K562 (cell line): Measurements from ENCODE around the gene CCDC93. TPM values are rescaled to one million over a fixed set of nuclear protein-coding genes. Genes with fewer than 3 reads are reported as not detected.
A peak's percentile ranks its signal among the peaks of the same experiment; 100 is the strongest.

Experiments
- ATAC-seq: fragments of 200-7000 bp; cut with Tn5 transposase; 3 replicates; pipeline ENCODE4 v1.9.1; 2020; ENCODE audit warnings: moderate library complexity
- BruUV-seq: library from RNA; stranded (reverse); fragments of 400-500 nt; replicated peaks from 2 replicates; lab custom pipeline; 2021; lab: Mats Ljungman, UMichigan
- CTCF ChIA-PET: fragments of 300-600 bp; formaldehyde crosslinking; extraction: SDS; loops from one replicate; lab custom pipeline; 2021; ENCODE audit warnings: low intra/inter-chr PET ratio; lab: Yijun Ruan, JAX
- POLR2A ChIA-PET: fragments of 300-600, 350-650 bp; sonication (Branson Sonifier 250); formaldehyde crosslinking; extraction: SDS; loops from one replicate; lab custom pipeline; 2021; ENCODE audit warnings: antibody characterized with exemption, inconsistent platforms; lab: Yijun Ruan, JAX
- DNase-seq, 4 experiments: peaks; one replicate each; pipeline versions ENCODE4 v3.0.0 to v3.0.0-alpha.2; 2011 to 2018; ENCODE audit warnings: low spot score in 3 of 4, mixed read lengths in 3 of 4; ENCODE audit errors: extremely low read depth in 1 of 4
- FAIRE-seq: peaks from 2 replicates; lab custom pipeline; 2011; peaks lifted over from hg19 to GRCh38; lab: Jason Lieb, UNC
- H2AFZ ChIP-seq: 2 replicates; pipeline ENCODE4 v1.6.0; 2011; ENCODE audit warnings: low read depth, low read length, control low read depth, inconsistent platforms
- H3K27ac ChIP-seq: fragments of 200-600 bp; 3 replicates; pipeline ENCODE4 v1.8.0; 2011; ENCODE audit warnings: low read depth, mild to moderate bottlenecking, control low read depth, inconsistent platforms, low read length, moderate library complexity, mixed read lengths; ENCODE audit errors: extremely low read depth
- H3K27me3 ChIP-seq, 2 experiments: fragments of 300-600 bp in 1 of 2; 2 replicates in 1 of 2; 3 replicates in 1 of 2; pipeline versions ENCODE4 v1.6.0 to v1.8.0; 2011; ENCODE audit warnings: inconsistent platforms in 2 of 2, low read length in 2 of 2, mild to moderate bottlenecking in 1 of 2, mixed read lengths in 1 of 2, moderate library complexity in 1 of 2; ENCODE audit not compliant: control insufficient read depth in 2 of 2, insufficient read depth in 2 of 2
- H3K36me3 ChIP-seq: fragments of 300-600 bp; 3 replicates; pipeline ENCODE4 v1.8.0; 2011; ENCODE audit warnings: mild to moderate bottlenecking, low read length, inconsistent platforms; ENCODE audit not compliant: control insufficient read depth, insufficient read depth
- H3K4me1 ChIP-seq, 2 experiments: fragments of 200-600 bp in 1 of 2; replicated peaks in 1 of 2; 2 replicates in 1 of 2; 3 replicates in 1 of 2; pipeline versions ENCODE4 v1.5.1 to v1.8.0; 2011; ENCODE audit warnings: inconsistent platforms in 2 of 2, low read length in 2 of 2, mild to moderate bottlenecking in 1 of 2, mixed read lengths in 1 of 2, moderate library complexity in 1 of 2; ENCODE audit not compliant: control insufficient read depth in 2 of 2, insufficient read depth in 2 of 2
- H3K4me2 ChIP-seq: 2 replicates; pipeline ENCODE4 v1.6.1; 2011; ENCODE audit warnings: low read length, control low read depth, inconsistent platforms, mixed read lengths; ENCODE audit not compliant: insufficient read depth
- H3K4me3 ChIP-seq: fragments of 200-600 bp; sonication (generic), shearing (Covaris generic); 2 replicates; pipeline ENCODE4 v1.5.1; 2016; ENCODE audit warnings: control low read depth, inconsistent platforms
- H3K79me2 ChIP-seq: fragments of 200-600 bp; 3 replicates; pipeline ENCODE4 v1.8.0; 2011; ENCODE audit warnings: low read length, inconsistent platforms; ENCODE audit not compliant: control insufficient read depth, insufficient read depth
- H3K9ac ChIP-seq, 2 experiments: 2 replicates each; pipeline versions ENCODE4 v1.6.0 to v1.6.1; 2011; ENCODE audit warnings: low read depth in 2 of 2, low read length in 2 of 2, control low read depth in 1 of 2, inconsistent platforms in 1 of 2, mild to moderate bottlenecking in 1 of 2, mixed read lengths in 1 of 2; ENCODE audit not compliant: insufficient read depth in 1 of 2
- H3K9me1 ChIP-seq: one replicate; pipeline ENCODE4 v1.6.0; 2011; ENCODE audit warnings: inconsistent platforms, mild to moderate bottlenecking, low read length, moderate library complexity; ENCODE audit not compliant: control insufficient read depth, insufficient read depth
- H3K9me3 ChIP-seq: replicated peaks from 2 replicates; pipeline ENCODE4 v1.5.1; 2011; ENCODE audit warnings: low read depth, low read length, inconsistent platforms; ENCODE audit not compliant: control insufficient read depth, insufficient read depth
- H4K20me1 ChIP-seq: replicated peaks from 2 replicates; pipeline ENCODE4 v1.6.1; 2011; ENCODE audit warnings: low read length, inconsistent platforms, mixed read lengths; ENCODE audit not compliant: control insufficient read depth, insufficient read depth
- HINFP ChIP-seq: fragments of 450-650 bp; conservative IDR thresholded peaks from 2 replicates; pipeline ENCODE4 v1.6.1; 2016; ENCODE audit warnings: missing genetic modification characterization, low read depth, mild to moderate bottlenecking, control low read depth, missing compliant biosample characterization
- KDM5B ChIP-seq: fragments of 200-600 bp; sonication (generic); IDR thresholded peaks from 2 replicates; pipeline ENCODE4 v1.6.1; 2012; ENCODE audit warnings: low read depth, mild to moderate bottlenecking, moderate library complexity, low read length, control low read depth, inconsistent platforms; ENCODE audit not compliant: insufficient replicate concordance
- MEIS2 ChIP-seq: fragments of 450-650 bp; IDR thresholded peaks from 2 replicates; pipeline ENCODE4 v1.6.1; 2014; ENCODE audit warnings: mild to moderate bottlenecking; ENCODE audit not compliant: partially characterized antibody
- PBX2 ChIP-seq, 2 experiments: IDR thresholded peaks in 1 of 2; conservative IDR thresholded peaks in 1 of 2; 2 replicates each; pipeline ENCODE4 v1.6.1; 2016; ENCODE audit warnings: low read depth in 2 of 2, mild to moderate bottlenecking in 1 of 2, missing compliant biosample characterization in 1 of 2, missing genetic modification characterization in 1 of 2, moderate library complexity in 1 of 2
- SMARCA5 ChIP-seq: fragments of 450-650 bp; IDR thresholded peaks from 2 replicates; pipeline ENCODE4 v1.6.1; 2016
- WGBS: fragments of 100-300 bp; shearing (Covaris generic); methylation state at CpG from one replicate; pipeline ENCODE4 v1.1.6; 2016; ENCODE audit warnings: low coverage, mixed read lengths; ENCODE audit not compliant: insufficient coverage; ENCODE audit errors: missing lambda C conversion rate; 5-methylcytosine and 5-hydroxymethylcytosine counted together
- in situ Hi-C: fragments of 300-500 bp; cut with MboI; formaldehyde crosslinking; loops from 4 replicates; pipeline ENCODE4 v1.15.0; 2018; ENCODE audit warnings: inconsistent platforms, mixed read lengths
- intact Hi-C: fragments of 100-400 bp; cut with micrococcal nuclease; formaldehyde crosslinking; loops from 2 replicates; pipeline ENCODE4 v1.14.2; 2022
- polyA plus RNA-seq, 8 experiments: library from polyadenylated mRNA; depleted of rRNA in 4 of 8; stranded (reverse) in 5 of 8; unstranded in 3 of 8; fragments of >200 nt; fragmentation: Nextera tagmentation in 2 of 8; fragmentation: Illumina TruSeq in 1 of 8; extraction: Ambion mirVana in 2 of 8; extraction: Trizol in 1 of 8; gene quantifications; 2 replicates each; pipeline versions ENCODE4 v1.2.1 to v1.2.3, GENCODE V29; 2011 to 2014; ENCODE audit warnings: inconsistent platforms in 1 of 8, missing spikeins in 1 of 8
- total RNA-seq, 7 experiments: library from RNA; depleted of rRNA in 6 of 7; stranded (reverse); fragments of >200 nt in 6 of 7; fragmentation: Illumina TruSeq in 2 of 7; extraction: Trizol in 2 of 7; gene quantifications; 2 replicates each; pipeline versions ENCODE4 v1.2.1 to v1.2.3, GENCODE V29; 2011 to 2021; ENCODE audit warnings: low replicate concordance in 1 of 7
- TF ChIP-seq, protein P1 (sequence below): fragments of 450-650 bp; IDR thresholded peaks from 2 replicates; pipeline ENCODE4 v1.6.1; 2016

CCDC93 gene
- total and polyA plus RNA-seq, 9 of the 15 experiments (the other 6 are each of a cell fraction or from before 2014, with no cell fraction given): 3.3 to 19.3 (median 12.4) TPM

DNA sequence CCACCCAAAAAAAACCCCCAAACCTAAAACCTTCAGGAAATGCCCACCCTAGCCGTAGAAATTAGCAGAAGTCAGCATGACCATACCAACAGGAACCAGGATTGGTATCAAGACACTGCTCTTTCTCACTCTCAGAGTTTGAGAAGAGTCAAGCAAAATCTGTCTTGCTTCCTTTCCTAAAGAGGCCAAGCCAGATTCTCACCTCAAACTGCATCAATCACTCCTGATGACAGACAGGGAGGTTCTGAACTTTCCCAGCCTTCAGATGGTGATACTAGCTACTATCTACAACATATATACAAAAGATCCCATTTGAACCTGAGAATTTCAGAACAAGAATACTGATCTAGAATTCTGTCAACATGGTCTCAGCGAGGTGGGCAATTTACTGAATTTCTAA lies 29.7 kb downstream of the CCDC93 start:
- no peaks in the 10 kb centered on the region; the same call in 1 of the 2 replicates for H4K20me1 ChIP-seq
- intact Hi-C loops: no loop called here
- H3K27me3 ChIP-seq: no peaks in the 10 kb centered on the region
- no peak overlapping the region for H3K9ac ChIP-seq
- 88% methylated on average over 2 of the region's 2 CpGs for whole genome bisulfite sequencing
- no peak overlapping the region for H3K4me2 ChIP-seq
- no peak for DNase-seq
- no peaks in the 10 kb centered on the region for H3K79me2 ChIP-seq
- H3K4me3 ChIP-seq: no peak overlapping the region
- no peaks in the 10 kb centered on the region for H3K4me1 ChIP-seq
- peaks cover 28% of the 10 kb centered on the region; the same call in 2 of the 3 replicates for H3K36me3 ChIP-seq
- ChIA-PET POLR2A (interaction anchor here (0.7 kb wide), 1 partner anchor 11 kb away, joined by 3 read pairs; no protein-coding TSS in a partner anchor), CTCF (no interaction called here)
- no peaks in the 10 kb centered on the region for H3K9me3 ChIP-seq
- no peak overlapping the region for H2AFZ ChIP-seq
- no TSS peak for BruUV-seq
- no peak for ATAC-seq
- FAIRE-seq: no peak
- peak; percentile 58 for TF ChIP-seq MEIS2
- TF ChIP-seq HINFP (tag): no peak
- no peak for TF ChIP-seq SMARCA5
- no peak for TF ChIP-seq PBX2 (CRISPR knock-in tag; IDR thresholded peaks at IDR 0.05; ENCODE audit: low read depth)
- peak; percentile 70 for TF ChIP-seq PBX2 (tag; conservative IDR thresholded peaks at IDR 0.05; ENCODE audit: low read depth)
- no peak for TF ChIP-seq KDM5B
- TF ChIP-seq, protein P1, sequence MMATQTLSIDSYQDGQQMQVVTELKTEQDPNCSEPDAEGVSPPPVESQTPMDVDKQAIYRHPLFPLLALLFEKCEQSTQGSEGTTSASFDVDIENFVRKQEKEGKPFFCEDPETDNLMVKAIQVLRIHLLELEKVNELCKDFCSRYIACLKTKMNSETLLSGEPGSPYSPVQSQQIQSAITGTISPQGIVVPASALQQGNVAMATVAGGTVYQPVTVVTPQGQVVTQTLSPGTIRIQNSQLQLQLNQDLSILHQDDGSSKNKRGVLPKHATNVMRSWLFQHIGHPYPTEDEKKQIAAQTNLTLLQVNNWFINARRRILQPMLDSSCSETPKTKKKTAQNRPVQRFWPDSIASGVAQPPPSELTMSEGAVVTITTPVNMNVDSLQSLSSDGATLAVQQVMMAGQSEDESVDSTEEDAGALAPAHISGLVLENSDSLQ: peak; percentile 60
- no peak overlapping the region for H3K27ac ChIP-seq
- no peaks in the 10 kb centered on the region for H3K9me1 ChIP-seq
- in situ Hi-C loops: no loop called here
